ENCODE data around the gene RGR.

The RGR gene

GRCh38 chr10:84308481-84309304 lies 63.8 kb downstream of the RGR start:
- H3K4me3 ChIP-seq (ENCODE audit: low read depth, low read length), result no peak overlapping the region
- in situ Hi-C loops (cut with HindIII; ENCODE audit: low sequenced_read_pairs), result no loop called here

More at GRCh38 chr10:84308481-84309304, 63.8 kb downstream of the RGR start:
- TF ChIP-seq, protein P1, sequence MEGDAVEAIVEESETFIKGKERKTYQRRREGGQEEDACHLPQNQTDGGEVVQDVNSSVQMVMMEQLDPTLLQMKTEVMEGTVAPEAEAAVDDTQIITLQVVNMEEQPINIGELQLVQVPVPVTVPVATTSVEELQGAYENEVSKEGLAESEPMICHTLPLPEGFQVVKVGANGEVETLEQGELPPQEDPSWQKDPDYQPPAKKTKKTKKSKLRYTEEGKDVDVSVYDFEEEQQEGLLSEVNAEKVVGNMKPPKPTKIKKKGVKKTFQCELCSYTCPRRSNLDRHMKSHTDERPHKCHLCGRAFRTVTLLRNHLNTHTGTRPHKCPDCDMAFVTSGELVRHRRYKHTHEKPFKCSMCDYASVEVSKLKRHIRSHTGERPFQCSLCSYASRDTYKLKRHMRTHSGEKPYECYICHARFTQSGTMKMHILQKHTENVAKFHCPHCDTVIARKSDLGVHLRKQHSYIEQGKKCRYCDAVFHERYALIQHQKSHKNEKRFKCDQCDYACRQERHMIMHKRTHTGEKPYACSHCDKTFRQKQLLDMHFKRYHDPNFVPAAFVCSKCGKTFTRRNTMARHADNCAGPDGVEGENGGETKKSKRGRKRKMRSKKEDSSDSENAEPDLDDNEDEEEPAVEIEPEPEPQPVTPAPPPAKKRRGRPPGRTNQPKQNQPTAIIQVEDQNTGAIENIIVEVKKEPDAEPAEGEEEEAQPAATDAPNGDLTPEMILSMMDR (IDR thresholded peaks at IDR 0.05; ENCODE audit: low read depth, low read length, missing control alignments), result no peak
- DNase-seq (ENCODE audit: low read depth), result peak; percentile 76

Measured in astrocyte of the cerebellum (primary cell).